ENCODE measurements around the gene DAAM1. TPM values are rescaled to one million over a fixed set of nuclear protein-coding genes. Genes with fewer than 3 reads are reported as not detected.

Gene DAAM1
- total RNA-seq, 4 donors from 2014 or later: 13.5 to 72.7 (median 46.2) TPM

DNA sequence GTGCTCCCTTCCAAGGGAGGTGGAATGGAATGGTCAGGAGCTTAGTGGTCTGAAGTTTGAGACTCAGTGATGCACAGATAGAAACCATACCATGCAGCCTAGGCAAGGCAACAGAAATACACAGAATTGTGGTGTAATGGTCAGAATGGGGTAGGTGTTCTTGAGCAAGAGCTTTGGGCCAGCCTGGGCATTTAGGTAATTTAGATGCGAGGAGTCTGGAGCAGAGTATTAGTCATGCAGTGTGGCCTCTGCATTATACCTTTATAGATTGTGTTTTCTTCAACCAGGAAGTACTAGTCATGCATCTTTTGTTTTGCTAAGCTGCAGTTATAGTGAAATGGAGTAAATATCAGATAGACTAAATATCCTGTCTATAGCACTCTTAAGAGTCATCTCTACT is 118.3 kb downstream of the DAAM1 start:
- H3K4me1 ChIP-seq: peaks cover 0 to 10% of the 10 kb centered on the region in 2 donors
- H3K27ac ChIP-seq: peak overlapping the region in 1 of 2 donors; percentile 22
- intact Hi-C loops (cut with DNase I; ENCODE audit: low total_unique reads): no loop called here
- DNase-seq: no peak
- no peak overlapping the region for H3K4me3 ChIP-seq
- H3K36me3 ChIP-seq: no peaks in the 10 kb centered on the region
- TF ChIP-seq, protein P1, sequence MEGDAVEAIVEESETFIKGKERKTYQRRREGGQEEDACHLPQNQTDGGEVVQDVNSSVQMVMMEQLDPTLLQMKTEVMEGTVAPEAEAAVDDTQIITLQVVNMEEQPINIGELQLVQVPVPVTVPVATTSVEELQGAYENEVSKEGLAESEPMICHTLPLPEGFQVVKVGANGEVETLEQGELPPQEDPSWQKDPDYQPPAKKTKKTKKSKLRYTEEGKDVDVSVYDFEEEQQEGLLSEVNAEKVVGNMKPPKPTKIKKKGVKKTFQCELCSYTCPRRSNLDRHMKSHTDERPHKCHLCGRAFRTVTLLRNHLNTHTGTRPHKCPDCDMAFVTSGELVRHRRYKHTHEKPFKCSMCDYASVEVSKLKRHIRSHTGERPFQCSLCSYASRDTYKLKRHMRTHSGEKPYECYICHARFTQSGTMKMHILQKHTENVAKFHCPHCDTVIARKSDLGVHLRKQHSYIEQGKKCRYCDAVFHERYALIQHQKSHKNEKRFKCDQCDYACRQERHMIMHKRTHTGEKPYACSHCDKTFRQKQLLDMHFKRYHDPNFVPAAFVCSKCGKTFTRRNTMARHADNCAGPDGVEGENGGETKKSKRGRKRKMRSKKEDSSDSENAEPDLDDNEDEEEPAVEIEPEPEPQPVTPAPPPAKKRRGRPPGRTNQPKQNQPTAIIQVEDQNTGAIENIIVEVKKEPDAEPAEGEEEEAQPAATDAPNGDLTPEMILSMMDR (IDR thresholded peaks at IDR 0.05): no peak
- no peak for TF ChIP-seq POLR2A (IDR thresholded peaks at IDR 0.05)
- H3K27me3 ChIP-seq: no peaks in the 10 kb centered on the region
- H3K9me3 ChIP-seq: no peaks in the 10 kb centered on the region

DNA sequence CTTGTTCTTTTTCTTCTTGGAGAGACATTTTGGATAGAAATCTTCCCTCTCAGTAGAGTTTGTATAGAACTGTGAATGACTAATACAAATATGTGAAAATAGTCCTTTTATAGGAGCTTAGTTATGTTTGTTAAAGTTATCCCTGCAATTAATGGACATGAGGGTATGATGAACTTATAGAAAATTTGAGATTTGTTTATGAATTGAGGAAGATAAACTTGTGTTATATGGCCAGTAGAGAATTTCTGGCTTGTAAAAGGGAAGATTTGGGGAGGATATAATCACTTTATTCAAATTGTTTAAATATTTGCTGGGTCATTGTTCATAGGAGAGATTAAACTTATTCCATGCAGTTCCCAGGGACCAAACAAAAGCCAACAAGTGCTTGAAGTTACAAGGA is 119.6 kb downstream of the DAAM1 start:
- no peak overlapping the region for H3K4me3 ChIP-seq
- H3K27ac ChIP-seq: peak overlapping the region; percentile 3 to 42
- intact Hi-C loops (cut with DNase I; ENCODE audit: low total_unique reads): no loop called here
- H3K4me1 ChIP-seq: peaks cover 0 to 10% of the 10 kb centered on the region in 2 donors
- no peak for DNase-seq
- H3K9me3 ChIP-seq: no peaks in the 10 kb centered on the region
- no peak for TF ChIP-seq POLR2A (IDR thresholded peaks at IDR 0.05)
- TF ChIP-seq, protein P1 (IDR thresholded peaks at IDR 0.05): no peak
- H3K27me3 ChIP-seq: no peaks in the 10 kb centered on the region
- H3K36me3 ChIP-seq: no peaks in the 10 kb centered on the region

DNA sequence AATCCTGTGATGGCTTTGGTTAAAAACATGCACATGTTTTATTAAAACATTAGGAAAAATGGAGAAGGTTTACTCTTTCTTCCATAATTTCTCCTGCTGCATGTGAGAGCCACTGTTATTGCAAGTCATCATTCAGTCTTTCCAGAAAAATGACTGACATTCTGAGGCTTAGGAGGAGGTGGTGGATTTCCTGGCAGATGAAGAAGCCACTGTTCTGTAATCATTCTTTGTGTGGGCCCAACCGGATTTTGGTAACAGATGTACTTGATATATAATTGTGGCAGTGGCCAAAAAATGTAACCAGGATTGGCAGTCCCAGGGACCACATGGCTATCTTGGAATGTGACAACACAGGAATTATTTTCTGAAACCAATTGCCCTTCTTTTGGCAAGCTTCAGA is 120.2 kb downstream of the DAAM1 start:
- no peaks in the 10 kb centered on the region for H3K27me3 ChIP-seq
- H3K9me3 ChIP-seq: no peaks in the 10 kb centered on the region
- no peak overlapping the region for H3K4me3 ChIP-seq
- intact Hi-C loops (cut with DNase I; ENCODE audit: low total_unique reads): no loop called here
- no peaks in the 10 kb centered on the region for H3K36me3 ChIP-seq
- peak overlapping the region; percentile 13 to 42 for H3K27ac ChIP-seq
- no peak for DNase-seq
- H3K4me1 ChIP-seq: peaks cover 0 to 10% of the 10 kb centered on the region in 2 donors
- TF ChIP-seq, protein P1 (IDR thresholded peaks at IDR 0.05): no peak
- no peak for TF ChIP-seq POLR2A (IDR thresholded peaks at IDR 0.05)

DNA sequence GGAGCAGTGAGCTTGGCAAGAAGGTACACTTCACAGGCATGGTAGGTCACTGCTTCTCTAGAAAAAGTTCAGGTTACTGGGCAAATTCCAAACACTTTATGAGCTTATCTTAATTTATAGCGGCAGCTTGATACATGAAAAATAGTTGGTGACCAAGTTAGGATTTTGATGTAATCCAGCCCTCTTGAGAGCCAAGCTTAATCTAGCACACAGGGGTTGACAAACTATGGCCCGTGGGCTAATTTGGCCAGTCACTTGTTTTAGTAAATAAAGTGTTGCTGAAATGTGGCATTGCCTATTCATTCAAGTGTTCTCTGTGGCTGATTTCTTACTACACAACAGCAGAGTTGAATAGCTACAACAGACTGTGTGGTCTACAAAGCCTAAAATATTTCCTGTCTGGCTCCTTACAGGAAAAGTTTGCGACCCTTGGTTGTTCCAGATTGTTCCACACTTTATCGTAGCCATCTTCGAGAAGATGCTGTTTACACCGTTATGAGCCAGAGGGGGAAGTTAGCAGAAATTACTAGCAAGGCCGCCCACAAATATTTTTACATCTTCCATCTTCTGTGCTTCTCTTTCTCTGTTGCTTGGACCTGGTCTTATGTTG is 120.9 kb downstream of the DAAM1 start:
- Histone ChIP-seq H3K36me3 (no peaks in the 10 kb centered on the region), H3K4me1 (peaks cover 0 to 10% of the 10 kb centered on the region in 2 donors), H3K4me3 (no peak overlapping the region), H3K9me3 (no peaks in the 10 kb centered on the region), H3K27me3 (no peaks in the 10 kb centered on the region), H3K27ac (peak overlapping the region; percentile 13 to 42)
- no peak for DNase-seq
- intact Hi-C loops (cut with DNase I; ENCODE audit: low total_unique reads): no loop called here
- TF ChIP-seq, protein P1 (IDR thresholded peaks at IDR 0.05): no peak
- no peak for TF ChIP-seq POLR2A (IDR thresholded peaks at IDR 0.05)

DNA sequence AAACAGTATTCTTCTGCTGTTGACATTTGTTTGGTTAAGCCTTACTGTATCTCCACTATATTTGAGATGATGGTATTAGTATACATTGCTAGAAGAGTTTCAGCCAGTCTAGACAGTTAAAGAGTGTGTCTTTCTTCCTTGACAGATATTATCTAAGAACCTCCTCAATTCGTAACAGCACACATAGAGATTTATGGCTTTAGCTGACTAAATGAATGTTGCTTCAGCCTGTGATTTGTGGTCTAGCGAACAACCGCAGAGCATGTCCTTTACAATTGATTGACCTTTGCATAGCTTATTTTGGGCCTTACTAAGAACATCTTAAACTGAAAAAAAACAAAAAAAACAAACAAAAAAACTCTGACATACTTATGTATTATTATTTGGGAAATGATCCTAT is 122.2 kb downstream of the DAAM1 start:
- H3K27ac ChIP-seq: peak overlapping the region in 1 of 2 donors; percentile 44
- intact Hi-C loops (cut with DNase I; ENCODE audit: low total_unique reads): no loop called here

More for the DNA sequence above, 122.2 kb downstream of the DAAM1 start:
- no peak for DNase-seq
- no peaks in the 10 kb centered on the region for H3K27me3 ChIP-seq
- H3K9me3 ChIP-seq: no peaks in the 10 kb centered on the region
- no peaks in the 10 kb centered on the region for H3K36me3 ChIP-seq
- no peak for TF ChIP-seq POLR2A (IDR thresholded peaks at IDR 0.05)
- TF ChIP-seq, protein P1 (IDR thresholded peaks at IDR 0.05): no peak
- no peak overlapping the region for H3K4me3 ChIP-seq
- peaks cover 0 to 10% of the 10 kb centered on the region in 2 donors for H3K4me1 ChIP-seq

Data from uterus (tissue), 4 donors.